ENCODE measurements around the gene AGFG2.
"Not testable (repeated sequence)": the region's sequence is repeated elsewhere in the genome, so short reads cannot be mapped to it uniquely, and the experiment has no call there.

Gene AGFG2

DNA sequence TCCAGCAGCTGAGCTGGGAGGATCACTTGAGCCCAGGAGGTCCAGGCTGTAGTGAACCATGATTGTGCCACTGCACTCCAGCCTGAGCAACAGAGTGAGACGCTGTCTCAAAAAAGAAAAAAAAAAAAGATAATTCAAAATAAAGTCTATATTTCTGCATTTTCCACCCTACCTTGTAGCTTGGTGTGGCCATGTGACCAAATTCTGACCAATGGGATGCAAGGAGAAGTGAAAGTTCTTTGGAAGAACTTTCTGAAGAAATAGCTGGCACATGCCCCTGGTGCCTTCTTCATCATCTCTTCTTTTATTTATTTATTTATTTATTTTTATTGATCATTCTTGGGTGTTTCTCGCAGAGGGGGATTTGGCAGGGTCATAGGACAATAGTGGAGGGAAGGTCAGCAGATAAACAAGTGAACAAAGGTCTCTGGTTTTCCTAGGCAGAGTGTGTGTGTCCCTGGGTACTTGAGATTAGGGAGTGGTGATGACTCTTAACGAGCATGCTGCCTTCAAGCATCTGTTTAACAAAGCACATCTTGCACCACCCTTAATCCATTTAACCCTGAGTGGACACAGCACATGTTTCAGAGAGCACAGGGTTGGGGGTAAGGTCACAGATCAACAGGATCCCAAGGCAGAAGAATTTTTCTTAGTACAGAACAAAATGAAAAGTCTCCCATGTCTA, 17.0 kb upstream of the AGFG2 start:
- DNase-seq = not testable (repeated sequence)

DNA sequence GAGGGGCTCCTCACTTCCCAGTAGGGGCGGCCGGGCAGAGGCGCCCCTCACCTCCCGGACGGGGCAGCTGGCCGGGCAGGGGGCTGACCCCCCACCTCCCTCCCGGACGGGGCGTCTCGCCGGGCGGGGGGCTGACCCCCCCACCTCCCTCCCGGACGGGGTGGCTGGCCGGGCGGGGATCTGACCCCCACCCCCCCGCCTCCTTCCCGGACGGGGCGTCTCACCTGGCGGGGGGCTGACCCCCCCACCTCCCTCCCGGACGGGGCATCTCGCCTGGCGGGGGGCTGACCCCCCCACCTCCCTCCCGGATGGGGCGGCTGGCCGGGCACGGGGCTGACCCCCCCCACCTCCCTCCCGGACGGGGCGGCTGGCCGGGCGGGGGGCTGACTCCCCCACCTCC, 15.8 kb upstream of the AGFG2 start:
- not testable (repeated sequence) for DNase-seq

DNA sequence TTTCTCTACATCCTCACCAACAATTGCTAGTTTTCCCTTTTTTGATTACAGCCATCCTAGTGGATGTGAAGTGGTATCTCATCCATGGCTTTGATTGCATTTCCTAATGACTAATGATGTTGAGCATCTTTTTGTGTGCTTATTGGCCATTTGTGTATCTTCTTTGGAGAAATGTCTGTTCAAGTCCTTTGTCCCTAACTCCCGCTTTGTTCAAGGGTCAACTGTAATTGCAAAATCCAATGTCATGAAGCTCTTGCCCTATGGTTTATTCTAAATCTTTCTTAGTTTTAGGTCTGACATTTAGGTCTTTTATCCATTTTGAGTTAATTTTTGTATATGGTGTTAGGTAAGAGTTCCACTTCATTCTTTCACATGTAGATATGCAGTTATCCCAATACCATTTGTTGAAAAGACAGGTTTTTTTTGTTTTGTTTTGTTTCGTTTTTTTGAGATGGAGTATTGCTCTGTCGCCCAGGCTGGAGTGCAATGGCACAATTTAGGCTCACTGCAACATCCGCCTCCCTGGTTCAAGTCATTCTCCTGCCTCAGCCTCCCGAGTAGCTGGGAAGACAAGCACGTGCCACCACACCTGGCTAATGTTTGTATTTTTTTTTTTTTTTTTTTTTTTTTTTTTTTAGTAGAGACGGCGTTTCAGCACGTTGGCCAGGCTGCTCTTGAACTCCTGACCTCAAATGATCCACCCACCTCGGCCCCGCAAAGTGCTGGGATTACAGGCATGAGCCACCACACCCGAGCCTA, 10.7 kb upstream of the AGFG2 start:
- not testable (repeated sequence) for DNase-seq

DNA sequence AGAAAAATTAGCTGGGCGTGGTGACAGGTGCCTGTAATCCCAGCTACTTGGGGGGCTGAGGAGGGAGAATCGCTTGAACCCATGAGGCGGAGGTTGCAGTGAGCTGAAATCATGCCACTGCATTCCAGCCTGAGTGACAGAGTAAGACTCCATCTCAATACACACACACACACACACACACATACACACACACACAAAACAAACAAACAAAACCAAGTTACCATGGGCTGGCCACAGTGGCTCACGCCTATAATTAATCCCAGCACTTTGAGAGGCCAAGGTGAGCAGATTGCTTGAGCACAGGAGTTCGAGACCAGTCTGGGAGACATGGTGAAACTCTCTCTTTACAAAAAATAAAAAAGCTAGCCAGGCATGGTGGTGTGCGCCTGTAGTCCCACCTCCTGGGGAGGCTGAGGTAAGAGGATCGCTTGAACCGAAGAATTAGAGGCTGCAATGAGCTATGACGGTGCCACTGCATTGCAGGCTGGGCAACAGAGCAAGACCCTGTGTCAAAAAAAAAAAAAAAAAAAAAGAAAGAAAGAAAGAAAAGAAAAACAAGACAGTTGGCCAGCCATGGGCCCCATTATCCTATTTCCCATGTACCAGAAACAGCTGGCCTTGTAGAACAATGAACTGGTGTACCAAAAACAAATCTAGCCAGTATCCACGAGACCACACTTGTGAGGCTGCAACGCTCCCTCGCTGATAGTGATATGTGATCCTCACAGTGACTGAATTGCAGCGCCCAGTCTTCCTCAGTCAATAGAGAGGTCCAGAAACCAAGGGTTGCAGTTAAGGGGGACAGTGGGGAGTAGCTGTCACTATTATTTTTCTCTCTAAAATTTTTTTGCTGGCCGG, 6.6 kb upstream of the AGFG2 start:
- DNase-seq = no peak

DNA sequence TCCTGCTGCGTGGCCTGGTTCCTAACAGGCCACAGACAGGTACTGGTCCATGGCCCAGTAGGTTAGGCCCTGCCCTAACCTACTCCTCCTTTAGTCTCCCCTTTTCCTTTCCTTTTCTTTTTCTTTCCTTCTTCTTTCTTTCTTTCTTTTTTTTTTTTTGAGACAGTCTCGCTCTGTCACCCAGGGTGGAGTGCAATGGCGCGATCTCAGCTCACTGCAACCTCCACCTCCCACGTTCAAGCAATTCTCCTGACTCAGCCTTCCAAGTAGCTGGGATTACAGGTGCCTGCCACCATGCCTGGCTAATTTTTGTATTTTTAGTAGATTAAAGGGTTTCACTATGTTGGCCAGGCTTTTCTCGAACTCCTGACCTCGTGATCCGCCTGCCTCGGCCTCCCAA, 3.0 kb upstream of the AGFG2 start:
- not testable (repeated sequence) for DNase-seq

DNA sequence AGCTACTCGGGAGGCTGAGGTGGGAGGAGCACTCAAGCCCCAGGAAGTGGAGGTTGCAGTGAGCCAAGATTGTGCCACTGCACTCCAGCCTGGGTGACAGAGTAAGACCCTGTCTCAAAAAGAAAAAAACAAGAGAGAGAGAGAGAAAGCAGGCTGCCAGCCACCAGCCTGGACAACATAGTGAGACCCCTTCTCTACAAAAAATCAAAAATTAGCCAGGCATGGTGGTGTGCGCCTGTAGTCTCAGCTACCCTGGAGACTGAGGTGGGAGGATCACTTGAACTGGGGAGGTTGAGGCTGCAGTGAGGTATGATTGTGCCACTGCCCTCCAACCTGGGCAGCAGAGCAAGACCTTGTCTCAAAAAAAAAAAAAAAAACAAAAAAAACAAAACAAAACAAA, 2.3 kb upstream of the AGFG2 start:
- DNase-seq = not testable (repeated sequence)

DNA sequence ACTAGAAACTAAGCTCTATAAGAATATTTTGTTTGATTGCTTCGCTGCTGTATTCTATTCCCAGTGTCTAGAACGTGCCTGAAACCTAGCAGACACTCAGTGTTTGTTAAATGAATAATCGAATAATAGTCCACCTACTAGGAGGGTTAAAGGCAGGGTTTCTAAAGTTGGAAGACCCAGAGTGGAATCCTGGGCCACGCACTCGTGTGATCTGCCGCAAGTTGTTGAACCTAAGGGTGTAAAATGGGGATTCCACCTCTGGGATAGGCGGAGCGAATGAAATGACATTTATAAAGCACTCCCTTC, 702 bp upstream of the AGFG2 start:
- no peak for DNase-seq

DNA sequence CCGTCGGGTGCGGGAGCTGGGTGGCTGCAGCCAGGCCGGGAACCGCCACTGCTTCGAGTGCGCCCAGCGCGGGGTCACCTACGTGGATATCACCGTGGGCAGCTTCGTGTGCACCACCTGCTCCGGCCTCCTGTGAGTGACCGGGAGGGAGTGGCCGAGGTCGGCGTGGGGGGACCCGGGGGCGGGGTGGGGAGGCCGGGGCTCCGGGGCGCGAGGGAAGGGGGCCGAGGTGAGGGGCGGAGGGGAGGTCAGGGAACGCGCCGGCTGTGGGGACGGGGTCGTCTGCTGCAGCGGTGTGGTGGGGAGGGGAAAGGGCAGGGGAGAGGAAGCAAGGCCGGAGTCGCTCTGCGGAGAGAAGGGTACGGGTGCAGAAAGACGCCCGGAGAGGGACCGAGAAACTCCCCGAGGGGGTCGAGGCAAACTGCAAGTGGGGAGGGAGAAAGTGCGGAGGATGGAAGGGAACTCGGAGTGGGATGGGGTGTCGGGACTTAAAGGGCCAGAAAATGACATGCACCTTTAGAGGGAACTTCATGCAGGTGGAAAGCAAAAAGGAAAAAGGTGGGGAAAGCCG, 518 bp downstream of the AGFG2 start:
- no peak for DNase-seq

DNA sequence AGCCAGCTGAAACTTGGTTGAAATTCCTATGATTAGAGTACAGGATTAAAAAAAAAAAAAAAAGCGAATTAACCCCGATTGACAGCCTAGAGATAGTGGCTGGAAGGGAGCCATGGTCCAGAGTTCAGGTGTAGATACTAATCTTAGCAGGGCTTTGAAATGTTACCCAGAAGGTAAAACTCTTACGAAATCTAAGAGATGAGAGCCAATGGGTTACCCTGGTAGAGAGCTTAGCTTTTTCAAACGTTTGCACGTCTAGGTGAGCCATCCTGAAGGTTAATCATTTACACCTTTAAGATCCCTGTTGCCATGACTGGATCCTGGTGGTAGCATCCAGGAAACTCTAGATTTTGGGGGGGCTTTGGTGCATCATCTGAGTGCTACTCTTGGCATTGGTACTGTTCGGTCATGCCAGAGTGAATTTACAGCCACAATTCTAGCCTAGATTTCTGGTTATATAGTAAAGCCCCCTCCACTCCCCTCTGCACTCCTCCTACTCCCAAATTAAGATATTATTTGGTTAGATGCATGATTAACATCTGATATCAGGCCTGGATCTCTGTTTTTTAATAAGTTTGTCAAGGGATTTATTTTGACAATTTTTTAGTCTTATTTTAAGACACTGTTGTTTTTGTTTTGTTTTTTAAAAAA, 1.2 kb downstream of the AGFG2 start:
- DNase-seq = no peak

DNA sequence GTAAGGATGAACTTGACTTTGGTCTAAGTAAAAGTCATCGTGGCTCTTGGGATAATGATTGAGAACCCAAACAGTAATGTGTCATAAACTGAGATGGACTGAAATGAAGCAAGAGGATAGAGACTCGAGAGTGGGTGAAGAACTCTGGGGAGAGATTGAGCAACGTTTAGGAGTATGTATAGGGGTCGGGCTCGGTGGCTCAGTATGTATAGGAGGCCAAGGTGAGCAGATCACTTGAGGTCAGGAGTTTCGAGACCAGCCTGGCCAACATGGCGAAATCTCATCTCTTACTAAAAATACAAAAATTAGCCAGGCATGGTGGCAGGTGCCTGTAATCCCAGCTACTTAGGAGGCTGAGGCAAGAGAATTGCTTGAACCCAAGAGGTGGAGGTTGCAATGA, 2.3 kb downstream of the AGFG2 start:
- not testable (repeated sequence) for DNase-seq

DNA sequence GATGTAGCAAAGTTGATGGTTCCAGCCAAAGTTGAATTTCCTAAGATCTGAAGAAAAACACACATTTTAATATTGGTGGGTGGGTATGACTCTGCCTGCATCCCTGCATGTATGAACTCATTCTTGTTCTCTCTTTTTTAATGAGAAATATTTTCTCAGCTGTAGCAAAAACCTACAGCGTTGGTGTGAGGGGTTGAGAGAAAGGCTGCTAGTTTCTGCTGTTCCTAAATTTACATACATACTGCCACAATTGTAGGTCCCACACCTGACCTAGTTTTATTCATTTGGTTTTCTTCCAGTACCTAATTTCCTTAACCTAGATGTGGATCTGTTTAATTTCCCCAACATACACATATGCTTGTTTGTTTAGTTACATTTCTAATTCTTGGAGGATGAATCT, 4.6 kb downstream of the AGFG2 start:
- no peak for DNase-seq

DNA sequence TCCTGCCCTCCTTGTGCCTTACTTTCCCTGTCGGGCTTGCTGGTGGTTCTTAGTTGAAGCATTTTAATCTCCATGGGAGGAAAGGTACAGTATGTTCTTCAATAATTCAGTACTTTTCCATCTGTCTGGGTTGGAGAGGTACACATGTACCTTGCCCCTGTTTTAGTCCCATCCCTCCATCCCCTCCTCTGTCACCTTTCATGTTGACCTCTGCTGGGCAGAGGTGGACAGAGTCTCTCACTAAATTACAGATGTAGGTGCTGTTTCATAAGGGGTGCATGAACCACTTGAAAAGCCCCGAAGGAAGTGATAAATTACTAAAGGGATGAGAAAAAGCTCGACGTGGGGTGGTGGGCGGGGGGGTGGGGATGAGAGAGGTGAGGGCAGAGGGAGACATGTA, 5.4 kb downstream of the AGFG2 start:
- DNase-seq = no peak

DNA sequence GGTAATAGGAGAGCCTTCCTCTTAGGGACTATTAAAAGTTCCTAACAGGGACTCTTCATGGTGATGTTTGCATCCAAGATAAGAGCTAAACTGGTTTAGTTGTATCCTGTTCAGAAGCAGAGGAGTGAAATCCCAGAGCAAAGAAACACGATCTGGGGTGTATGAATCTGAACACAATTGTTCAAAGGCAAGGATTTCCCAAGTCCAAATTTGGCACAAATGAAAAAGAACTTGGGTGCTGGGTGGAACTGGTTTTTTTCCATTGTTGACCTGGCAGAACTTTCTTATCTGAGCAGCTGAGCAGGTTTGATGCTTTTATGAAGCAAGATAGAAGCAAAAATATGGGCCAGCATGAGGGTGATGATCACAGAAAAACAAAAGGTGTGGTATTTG, 6.0 kb downstream of the AGFG2 start:
- no peak for DNase-seq

DNA sequence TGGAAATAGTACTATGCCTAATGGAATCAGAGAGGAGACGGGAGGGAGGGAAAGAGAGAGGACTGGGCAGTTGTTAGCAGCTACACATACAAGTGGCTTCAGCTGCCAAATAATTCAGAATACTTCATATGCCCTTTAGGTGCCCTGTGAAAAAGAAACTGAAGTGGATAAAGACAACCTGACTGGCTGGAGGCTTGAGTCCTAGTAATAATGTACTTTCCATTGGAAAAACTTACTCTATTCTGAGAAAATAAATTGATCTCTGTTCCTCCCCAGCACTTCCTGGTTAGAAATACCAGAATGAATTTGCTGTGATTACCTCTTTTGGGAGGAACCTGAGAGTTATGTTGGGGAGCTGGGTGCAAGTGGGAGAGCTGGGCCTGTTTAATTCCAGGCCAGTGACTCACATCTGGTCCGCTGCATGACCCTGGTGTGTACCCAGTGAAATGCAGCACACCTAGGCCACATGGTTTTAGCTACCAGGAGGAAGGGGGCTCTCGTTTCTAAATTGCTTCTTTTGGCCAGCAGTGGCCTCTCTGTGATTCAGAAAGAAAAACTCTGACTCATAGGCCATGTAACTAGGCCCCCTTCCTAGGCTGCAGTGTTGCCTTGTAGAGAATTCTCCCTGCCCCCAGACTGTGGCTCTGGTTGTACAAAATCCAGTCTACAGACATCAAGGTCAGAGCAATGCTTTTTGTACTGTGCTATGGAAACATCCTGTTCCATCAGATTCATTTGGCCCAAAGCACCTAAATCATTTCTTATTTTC, 6.5 kb downstream of the AGFG2 start:
- DNase-seq = no peak

DNA sequence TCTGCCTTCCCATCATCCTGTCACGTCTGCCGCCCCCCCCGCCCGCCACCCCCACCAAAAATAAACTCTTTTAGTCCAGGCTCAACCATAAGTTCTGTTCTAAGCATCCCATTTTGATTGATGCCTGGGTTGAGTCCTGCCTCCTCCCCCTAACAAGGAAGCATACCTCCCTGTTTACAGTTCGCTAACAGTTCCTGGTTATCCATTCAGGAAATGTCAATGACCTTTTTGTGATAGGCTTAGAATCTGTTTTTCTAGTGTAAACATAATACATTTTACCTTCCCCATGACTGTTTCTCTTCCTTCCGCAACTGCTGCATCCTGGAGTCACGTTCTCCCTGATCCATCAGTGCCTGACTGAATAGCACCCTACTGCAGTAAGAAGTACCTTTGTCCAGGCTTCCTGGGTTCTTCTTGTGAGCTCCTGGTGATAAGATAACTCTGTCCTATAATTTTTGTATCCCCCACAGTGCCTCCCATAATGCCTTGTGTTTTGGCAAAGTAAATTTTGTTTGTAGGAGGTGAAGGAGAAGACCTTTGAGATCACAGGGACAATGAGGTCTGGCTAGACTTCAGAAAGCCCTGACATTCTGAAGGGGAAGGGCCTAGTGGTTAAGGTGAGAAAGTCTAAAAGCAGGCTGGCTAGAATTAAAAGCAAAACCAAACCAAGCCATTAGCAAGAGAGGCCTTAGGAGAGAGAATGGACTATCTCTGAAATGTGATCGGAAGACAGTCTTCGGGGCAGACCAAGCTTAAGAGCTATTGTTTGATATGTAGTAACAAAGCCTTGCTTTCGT, 7.3 kb downstream of the AGFG2 start:
- no peak for DNase-seq

DNA sequence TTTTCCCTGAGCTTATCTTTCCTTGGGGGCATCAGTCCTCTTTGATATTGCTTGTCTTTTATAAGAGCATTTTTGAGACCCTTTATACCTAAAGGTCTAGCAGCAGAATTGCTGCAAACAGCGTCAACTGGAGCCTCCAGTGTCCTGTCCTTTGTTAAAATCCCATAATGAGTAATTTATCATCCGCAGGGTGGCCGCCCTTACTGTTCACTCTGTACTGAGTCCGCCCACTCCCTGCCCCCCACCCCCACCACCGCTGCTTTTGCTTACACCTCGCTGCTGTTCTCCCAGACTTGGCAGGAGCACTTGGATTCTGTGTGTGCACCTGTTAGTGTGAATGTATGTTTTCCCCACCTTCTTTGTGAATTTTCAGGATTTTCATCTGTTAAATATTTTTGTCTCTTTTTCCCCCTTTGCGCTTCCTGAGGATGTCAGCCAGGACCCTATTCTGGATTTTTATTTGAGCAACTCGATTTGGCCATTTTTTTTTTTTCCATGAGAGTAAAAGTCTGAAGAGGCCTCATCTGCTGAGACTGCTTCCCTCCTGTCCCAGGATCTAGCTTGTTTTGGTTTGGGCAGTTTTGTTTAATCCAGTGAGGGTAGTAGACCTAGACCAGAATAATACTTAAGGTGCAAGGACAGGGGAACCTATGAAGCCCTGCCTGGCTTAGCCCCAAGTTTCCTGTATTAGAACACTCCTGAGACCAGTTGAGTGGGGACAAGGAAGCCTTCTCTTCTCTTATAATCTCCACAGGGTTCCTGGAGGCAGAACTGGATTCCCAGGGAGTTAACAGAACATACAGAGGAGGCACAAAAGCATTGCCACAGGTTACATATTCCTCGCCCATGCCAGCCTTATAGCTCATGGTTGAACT, 8.2 kb downstream of the AGFG2 start:
- DNase-seq = no peak

DNA sequence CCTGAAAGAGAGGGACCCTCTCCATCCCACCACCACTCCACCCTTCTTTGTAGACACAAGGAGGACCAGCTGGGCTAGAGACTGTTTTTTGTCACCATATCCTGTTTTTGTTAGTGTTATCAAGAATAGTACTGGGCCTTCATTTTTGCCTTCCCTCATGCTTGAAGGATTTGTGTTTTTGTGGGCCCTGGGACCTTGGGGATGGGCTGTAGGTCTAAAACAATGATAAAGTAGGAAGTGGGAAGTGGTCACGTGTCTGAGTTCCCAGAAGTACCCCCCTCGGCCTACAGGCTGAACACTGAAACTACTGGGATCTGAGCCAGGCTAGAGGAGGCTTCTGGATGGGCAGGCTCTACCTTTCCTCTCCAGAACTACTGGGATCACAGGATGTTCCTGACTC, 8.9 kb downstream of the AGFG2 start:
- no peak for DNase-seq

DNA sequence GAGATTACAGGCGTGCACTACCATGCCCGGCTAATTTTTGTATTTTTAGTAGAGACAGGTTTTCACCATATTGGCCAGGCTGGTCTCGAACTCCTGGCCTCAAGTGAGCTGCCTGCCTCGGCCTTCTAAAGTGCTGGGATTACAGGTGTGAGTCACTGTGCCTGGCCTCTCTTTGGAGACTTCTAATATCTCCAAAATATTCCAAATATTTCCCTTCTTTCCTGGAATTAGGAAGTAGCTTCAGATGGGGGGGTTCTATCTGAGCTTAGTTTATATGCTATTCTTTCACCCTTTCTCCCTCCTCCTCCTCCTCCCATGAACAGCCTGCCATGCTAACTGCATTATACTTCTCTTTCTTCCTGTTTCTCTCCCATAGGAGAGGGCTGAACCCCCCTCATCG, 9.4 kb downstream of the AGFG2 start:
- not testable (repeated sequence) for DNase-seq

DNA sequence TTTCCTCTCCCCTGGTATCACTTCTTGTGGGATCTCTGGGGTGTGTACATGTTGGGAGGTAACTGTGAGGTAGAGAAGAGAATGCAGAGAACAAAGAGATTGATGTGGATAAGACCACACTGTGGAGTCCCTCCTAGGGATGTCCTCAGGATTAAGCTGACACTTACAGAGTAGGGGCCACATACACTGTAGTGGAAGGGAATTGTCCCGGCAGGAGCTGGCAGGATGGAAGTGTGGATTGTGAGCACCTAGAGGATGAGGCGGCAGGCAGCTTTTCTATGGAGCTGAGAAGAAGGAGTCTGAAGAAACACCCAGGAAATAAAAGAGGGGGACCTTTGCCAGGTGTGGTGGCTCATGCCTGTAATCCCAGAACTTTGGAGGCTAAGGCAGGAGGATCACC, 13.5 kb downstream of the AGFG2 start:
- no peak for DNase-seq

DNA sequence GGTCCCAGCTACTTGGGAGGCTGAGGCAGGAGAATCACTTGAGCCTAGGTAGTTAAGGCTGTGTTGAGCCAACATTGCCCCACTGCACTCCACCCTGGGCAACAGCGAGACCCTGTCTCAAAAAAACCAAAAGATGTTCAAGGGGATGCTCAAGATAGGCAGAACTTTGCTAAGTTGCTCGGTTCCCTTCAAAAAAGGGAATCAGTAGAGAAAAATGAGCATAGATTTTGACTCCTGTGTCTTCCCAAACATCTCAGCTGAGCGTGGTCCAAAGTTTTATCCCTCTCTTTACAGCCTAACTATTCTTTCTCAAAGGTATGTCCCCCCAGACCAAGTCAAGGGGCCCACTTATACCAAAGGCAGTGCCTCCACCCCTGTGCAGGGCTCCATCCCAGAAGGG, 14.0 kb downstream of the AGFG2 start:
- DNase-seq = no peak
